Measurements from ENCODE around the gene ALKBH6. TPM values are rescaled to one million over a fixed set of nuclear protein-coding genes. Genes with fewer than 3 reads are reported as not detected.
A peak's percentile ranks its signal among the peaks of the same experiment; 100 is the strongest.

Gene ALKBH6
- total and polyA plus RNA-seq, 10 of the 15 experiments (the other 5 are each of a cell fraction or from before 2014, with no cell fraction given), result 1.2 to 56.5 (median 36.1) TPM

GRCh38 chr19:36054733-36055686 lies 41.0 kb upstream of the ALKBH6 start, which contains the start of gene WDR62:
Gene WDR62, plus strand, starts transcription at chr19:36054897. Its CDS starts 75 bp downstream, at chr19:36054972.
- intact Hi-C loops (cut with micrococcal nuclease; ENCODE audit: unreplicated experiment) (loop anchor here (2.0 to 5.0 kb wide), 3 partner anchors 43 to 60 kb away; partner anchors contain the start of genes ALKBH6, POLR2I, SDHAF1 and TBCB), in situ Hi-C loops (cut with MboI) (no loop called here)
- peaks cover 3% of the 10 kb centered on the region; the same call in 1 of the 2 replicates for H3K4me1 ChIP-seq (ENCODE audit: control insufficient read depth, insufficient read depth, low read length)
- RAD21 ChIA-PET (ENCODE audit: unreplicated experiment), result interaction anchor here (0.8 to 2.1 kb wide), 6 partner anchors 41 to 159 kb away, joined by 3 to 6 read pairs (median 4); partner anchors contain the start of genes ALKBH6, ZNF146 and ZNF565
- CTCF ChIA-PET, result interaction anchor here (0.6 to 1.5 kb wide), 4 partner anchors 41 to 278 kb away, joined by 3 to 4 read pairs (median 3); partner anchors contain the start of genes ALKBH6, POLR2I and TBCB
- H3K4me2 ChIP-seq (ENCODE audit: control insufficient read depth, insufficient read depth), result peak within 1 kb of the TSS; percentile 62
- H2AFZ ChIP-seq (ENCODE audit: control insufficient read depth, low read depth, low read length), result peak within 1 kb of the TSS; percentile 93
- no peaks in the 10 kb centered on the region for H4K20me1 ChIP-seq (ENCODE audit: control insufficient read depth, insufficient read depth)
- H3K27me3 ChIP-seq (replicated peaks in 1 of 2; ENCODE audit: control insufficient read depth in 2 of 2, insufficient read depth in 2 of 2, low read length in 1 of 2), result no peaks in the 10 kb centered on the region
- SMC1A ChIA-PET (ENCODE audit: uncharacterized antibody, unreplicated experiment), result interaction anchor here (1.1 to 1.7 kb wide), 4 partner anchors 60 to 173 kb away, joined by 3 to 4 read pairs (median 3); partner anchors contain the start of genes POLR2I and TBCB
- peaks cover 0 to 10% of the 10 kb centered on the region in 2 experiments; a peak in 2 of 4 replicates for H3K36me3 ChIP-seq (ENCODE audit: control insufficient read depth in 2 of 2, insufficient read depth in 2 of 2, low read length in 1 of 2)
- H3K4me3 ChIP-seq, result peak within 1 kb of the TSS; percentile 87
- POLR2A ChIA-PET, result interaction anchor here (0.5 to 1.4 kb wide), 3 partner anchors 41 to 163 kb away, joined by 3 to 7 read pairs (median 3); partner anchors contain the start of gene ALKBH6
- peak within 1 kb of the TSS; percentile 92 for H3K27ac ChIP-seq (ENCODE audit: control insufficient read depth, insufficient read depth)
- ATAC-seq, result peak; percentile 88
- no TSS peak for BruUV-seq (replicated peaks)
- WGBS (ENCODE audit: insufficient coverage, insufficient replicate concordance, low lambda C conversion rate, missing lambda C conversion rate), result 1% methylated on average over 72 of the region's 76 CpGs
- H3K79me2 ChIP-seq (ENCODE audit: control insufficient read depth, insufficient read depth, low read length), result peaks cover 20% of the 10 kb centered on the region
- peak within 1 kb of the TSS; percentile 79 for H3K9ac ChIP-seq (ENCODE audit: control insufficient read depth, insufficient read depth, low read length)
- peak; percentile 4 for DNase-seq (ENCODE audit: low read depth, low spot score)
- FAIRE-seq, result peak; percentile 61
- no peaks in the 10 kb centered on the region for H3K9me3 ChIP-seq (replicated peaks; ENCODE audit: control insufficient read depth, insufficient read depth, low read length)
- no peak for TF ChIP-seq NRF1 (conservative IDR thresholded peaks at IDR 0.05; ENCODE audit: low read depth, low read length)
- TF ChIP-seq E2F8 (IDR thresholded peaks at IDR 0.05; ENCODE audit: low read depth, partially characterized antibody), result peak; percentile 59
- TF ChIP-seq RUNX3 (IDR thresholded peaks at IDR 0.05; ENCODE audit: low read length), result peak; percentile 55
- TF ChIP-seq, protein P1, sequence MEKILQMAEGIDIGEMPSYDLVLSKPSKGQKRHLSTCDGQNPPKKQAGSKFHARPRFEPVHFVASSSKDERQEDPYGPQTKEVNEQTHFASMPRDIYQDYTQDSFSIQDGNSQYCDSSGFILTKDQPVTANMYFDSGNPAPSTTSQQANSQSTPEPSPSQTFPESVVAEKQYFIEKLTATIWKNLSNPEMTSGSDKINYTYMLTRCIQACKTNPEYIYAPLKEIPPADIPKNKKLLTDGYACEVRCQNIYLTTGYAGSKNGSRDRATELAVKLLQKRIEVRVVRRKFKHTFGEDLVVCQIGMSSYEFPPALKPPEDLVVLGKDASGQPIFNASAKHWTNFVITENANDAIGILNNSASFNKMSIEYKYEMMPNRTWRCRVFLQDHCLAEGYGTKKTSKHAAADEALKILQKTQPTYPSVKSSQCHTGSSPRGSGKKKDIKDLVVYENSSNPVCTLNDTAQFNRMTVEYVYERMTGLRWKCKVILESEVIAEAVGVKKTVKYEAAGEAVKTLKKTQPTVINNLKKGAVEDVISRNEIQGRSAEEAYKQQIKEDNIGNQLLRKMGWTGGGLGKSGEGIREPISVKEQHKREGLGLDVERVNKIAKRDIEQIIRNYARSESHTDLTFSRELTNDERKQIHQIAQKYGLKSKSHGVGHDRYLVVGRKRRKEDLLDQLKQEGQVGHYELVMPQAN (conservative IDR thresholded peaks at IDR 0.05), result peak; percentile 100
- TF ChIP-seq SP1 (IDR thresholded peaks at IDR 0.05; ENCODE audit: low read depth, low read length), result peak; percentile 91
- TF ChIP-seq PAX5 (IDR thresholded peaks at IDR 0.05; ENCODE audit: borderline replicate concordance, low read depth, low read length), result no peak
- TF ChIP-seq ZNF207 (IDR thresholded peaks at IDR 0.05; ENCODE audit: borderline replicate concordance), result 0 out of 2 replicates have a peak, but pooled peaks have one; percentile 72
- TF ChIP-seq DPF2 (IDR thresholded peaks at IDR 0.05), result peak; percentile 27; the same call in 1 of the 2 replicates
- no peak for TF ChIP-seq MYC (IDR thresholded peaks at IDR 0.05; ENCODE audit: insufficient read depth, insufficient read length, insufficient replicate concordance, low read length, severe bottlenecking)
- TF ChIP-seq IRF3 (IDR thresholded peaks at IDR 0.05), result peak; percentile 70; the same call in 1 of the 2 replicates
- no peak for TF ChIP-seq RELB (IDR thresholded peaks at IDR 0.05; ENCODE audit: low read depth)
- TF ChIP-seq HCFC1 (IDR thresholded peaks at IDR 0.05; ENCODE audit: low read length), result no peak
- no peak for TF ChIP-seq JUND (IDR thresholded peaks at IDR 0.05; ENCODE audit: low read depth, low read length)
